Measurements from ENCODE around the gene HIPK2.

GRCh38 chr7:139775829-139776266 lies 1.9 kb downstream of the HIPK2 start:
- TF ChIP-seq CTCF (conservative IDR thresholded peaks at IDR 0.05) (peak; percentile 89), ZFX (IDR thresholded peaks at IDR 0.05) (no peak)
